GM19468 (cell line): ENCODE measurements around the gene PGLYRP4.
"Not testable (repeated sequence)": the region's sequence is repeated elsewhere in the genome, so short reads cannot be mapped to it uniquely, and the experiment has no call there.

Experiments used
- ATAC-seq: cut with Tn5 transposase; IDR thresholded peaks from one replicate; pipeline ENCODE4 v1.9.1; 2021; ENCODE audit warnings: mild to moderate bottlenecking, moderate library complexity, moderate number of reproducible peaks; ENCODE audit not compliant: unreplicated experiment; ENCODE audit errors: extremely low read depth

PGLYRP4 gene

GRCh38 chr1:153357076-153357852 is 8.6 kb upstream of the PGLYRP4 start:
- no peak for ATAC-seq

GRCh38 chr1:153356392-153357075 is 7.9 kb upstream of the PGLYRP4 start:
- ATAC-seq: no peak

DNA sequence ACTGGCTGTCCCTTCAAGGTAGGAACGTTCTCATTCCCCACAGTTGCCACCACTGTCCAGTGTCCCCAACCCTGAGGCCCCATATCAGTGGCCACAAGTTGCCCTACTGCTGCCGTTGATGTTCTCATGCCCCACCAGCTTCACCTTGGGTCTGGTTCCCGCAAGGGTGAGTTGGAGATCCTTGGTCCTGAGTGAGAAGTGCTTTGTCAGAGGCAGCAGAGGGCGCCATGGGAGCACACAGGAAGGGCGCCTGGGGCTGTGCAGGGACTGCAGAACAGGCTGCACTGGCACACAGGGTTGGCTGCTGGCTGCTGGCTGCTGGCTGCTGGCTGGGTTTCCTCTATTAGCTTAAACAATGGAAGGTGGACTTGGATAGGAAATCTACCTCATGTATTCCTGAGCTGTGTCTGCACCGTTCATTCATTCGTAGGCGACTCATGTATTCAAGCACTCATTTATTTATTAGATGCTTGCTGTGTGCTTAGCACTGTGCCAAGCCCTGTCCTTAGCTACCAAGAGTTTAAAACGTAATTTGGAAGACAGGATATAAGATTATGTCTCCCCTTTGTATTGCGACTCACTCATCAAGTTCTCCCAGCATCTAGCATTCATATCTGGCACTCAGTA is 6.9 kb upstream of the PGLYRP4 start:
- ATAC-seq: no peak

GRCh38 chr1:153354515-153355193 is 6.0 kb upstream of the PGLYRP4 start:
- no peak for ATAC-seq

GRCh38 chr1:153353226-153353947 is 4.7 kb upstream of the PGLYRP4 start:
- no peak for ATAC-seq

DNA sequence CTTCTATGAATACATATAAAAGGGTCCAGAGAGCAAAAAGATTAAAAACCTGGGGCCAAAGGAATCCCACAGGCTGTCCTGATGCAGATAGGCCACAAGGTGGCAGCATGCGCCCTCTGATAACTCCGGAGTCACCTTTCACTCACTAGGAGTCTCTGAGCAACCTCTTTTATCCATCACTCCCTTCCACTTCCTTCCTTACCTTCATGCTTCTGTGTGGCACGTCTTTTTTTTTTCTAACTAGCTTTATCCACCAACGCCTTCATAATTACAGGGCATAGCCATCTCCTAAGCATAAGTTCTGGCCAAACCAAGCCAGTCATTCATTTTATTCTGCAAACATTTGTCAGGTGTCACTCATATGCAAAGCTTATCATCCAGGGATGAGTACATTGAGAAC is 3.9 kb upstream of the PGLYRP4 start:
- no peak for ATAC-seq

DNA sequence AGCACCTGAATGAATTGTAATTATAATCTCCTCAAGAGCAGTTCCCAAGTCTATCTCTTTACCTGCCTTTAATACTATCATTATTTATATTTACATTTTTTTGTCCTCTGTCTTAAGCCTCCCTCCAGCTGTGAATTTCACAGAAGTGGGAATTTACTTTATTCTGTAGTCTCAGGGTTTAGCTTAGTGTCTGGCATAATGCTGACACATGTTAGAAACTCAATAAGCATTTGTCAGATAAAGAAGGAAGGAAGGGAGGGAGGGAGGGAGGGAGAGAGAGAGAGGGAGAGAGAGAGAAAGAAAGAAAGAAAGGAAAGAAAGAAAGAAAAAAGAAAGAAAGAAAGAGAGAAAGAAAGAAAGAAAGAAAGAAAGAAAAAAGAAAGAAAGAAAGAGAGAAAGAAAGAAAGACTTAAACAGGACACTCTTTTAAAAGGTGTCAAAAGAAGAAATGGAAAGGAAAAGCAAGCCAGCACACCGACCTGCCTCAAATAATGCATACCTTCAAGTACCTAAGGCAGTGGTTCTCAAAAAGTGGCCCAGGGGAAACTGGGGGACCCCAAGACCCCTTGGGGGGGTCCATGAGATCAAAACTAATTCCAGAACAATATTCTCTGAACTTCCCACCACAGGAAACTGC is 1.8 kb upstream of the PGLYRP4 start:
- ATAC-seq: no peak

DNA sequence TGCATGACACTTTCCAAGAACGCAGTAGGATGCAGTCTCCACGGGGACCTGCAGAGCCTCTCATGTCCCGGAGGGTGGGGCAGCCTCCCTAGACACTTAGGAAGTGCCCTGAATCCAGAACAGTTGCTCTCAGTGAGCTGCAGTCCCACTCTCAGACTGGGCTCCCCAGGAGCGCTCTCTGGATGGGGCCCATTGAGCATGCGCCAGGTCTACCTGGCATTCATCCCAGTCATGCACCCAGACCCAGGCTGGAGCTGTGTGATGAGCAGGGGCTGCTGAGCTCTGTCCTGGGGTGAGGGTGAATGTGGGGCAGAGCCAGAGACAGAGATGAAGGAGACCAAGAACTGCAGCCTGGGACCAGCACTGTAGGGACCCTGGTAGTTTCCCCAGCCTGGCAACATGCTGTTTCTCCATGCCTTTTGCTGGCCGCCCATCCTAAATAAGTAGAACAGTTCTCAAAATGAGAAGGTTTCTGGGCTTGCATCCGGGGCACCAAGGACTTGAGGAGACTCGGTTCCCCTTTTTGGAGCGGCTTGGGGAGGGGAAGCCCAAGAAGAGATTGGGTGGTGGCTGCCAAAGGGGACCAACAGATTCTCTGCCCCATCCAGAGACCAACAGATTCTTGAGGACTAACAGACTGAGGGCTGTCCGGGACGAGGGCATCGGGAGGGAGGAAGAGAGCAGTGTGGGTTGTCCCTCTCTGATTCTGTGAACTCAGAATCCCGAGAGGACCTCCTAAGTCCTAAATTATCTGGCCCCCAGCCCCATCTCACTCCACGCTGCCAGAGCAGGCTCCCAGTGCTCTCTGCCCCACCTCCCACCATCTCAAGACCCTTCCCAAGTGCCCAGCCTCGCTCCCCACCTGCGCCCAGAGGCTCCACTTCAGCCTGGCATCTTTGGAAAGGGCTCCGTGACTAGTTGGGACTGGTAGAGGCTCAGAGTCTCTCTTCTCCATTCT is 1.0 kb upstream of the PGLYRP4 start:
- ATAC-seq: no peak

DNA sequence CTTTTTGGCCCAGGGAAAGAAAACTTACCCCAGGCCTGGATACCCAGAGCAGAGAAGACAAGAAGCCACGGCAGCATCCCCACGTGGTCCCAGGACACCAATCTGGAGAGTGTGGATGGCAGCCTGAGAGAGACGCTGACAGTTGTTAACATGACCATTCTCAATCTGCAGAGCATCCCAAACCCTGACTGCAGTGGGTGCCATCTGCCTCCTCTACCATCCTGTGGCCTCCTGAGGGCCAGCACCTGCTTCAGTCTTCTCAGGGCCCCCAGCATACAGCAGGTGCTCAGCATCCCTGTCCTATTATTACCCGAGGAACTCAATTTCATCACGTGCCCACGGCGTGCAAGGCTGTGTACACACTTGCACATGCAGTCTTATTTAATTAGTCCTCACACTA is 785 bp downstream of the PGLYRP4 start:
- ATAC-seq: no peak

GRCh38 chr1:153347049-153347448 is 1.6 kb downstream of the PGLYRP4 start:
- ATAC-seq: not testable (repeated sequence)

GRCh38 chr1:153346077-153346723 is 2.4 kb downstream of the PGLYRP4 start:
- ATAC-seq: no peak

DNA sequence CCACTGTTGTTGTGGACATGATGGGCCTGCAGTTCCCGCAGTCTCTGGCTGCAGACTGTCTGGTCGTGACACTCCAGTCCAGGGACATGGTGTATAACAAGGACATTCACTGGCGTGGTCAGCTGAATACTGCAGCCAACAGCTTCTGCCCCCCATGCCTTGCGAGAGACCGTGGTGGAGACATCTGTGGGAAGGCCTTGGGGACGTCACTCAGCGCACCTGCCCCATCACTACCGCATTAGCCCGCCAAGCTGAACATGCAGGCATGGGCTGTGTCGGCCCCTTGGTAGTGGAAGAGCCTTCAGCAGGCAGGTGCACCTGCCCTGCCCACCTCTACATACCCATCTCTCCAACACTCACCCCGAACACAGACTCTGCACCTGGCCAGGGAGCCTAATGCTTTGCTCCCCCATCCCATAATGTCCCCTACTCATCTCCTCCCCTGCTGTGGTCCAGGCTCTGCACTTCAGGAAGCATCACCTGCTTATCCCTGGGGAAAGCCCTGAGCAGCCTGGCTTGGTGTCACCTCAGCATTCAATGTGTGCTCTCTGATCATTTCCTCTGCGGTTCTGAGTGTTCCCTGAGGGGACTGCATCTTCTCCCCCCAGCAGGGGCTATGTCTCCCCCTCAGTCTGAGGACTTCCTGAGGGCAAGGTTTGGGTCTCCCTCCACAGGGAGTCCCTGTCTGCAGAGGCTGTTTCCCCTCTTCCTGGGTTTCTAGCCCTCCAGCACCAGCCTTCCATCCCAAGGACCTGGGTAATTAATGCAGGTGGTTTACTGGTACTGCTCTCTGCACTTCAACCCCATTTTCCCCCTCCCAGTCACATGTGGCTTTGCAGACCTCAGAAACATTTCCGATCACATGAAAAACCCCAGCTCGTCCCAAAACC is 3.2 kb downstream of the PGLYRP4 start:
- no peak for ATAC-seq

GRCh38 chr1:153344718-153345025 is 4.0 kb downstream of the PGLYRP4 start:
- no peak for ATAC-seq

GRCh38 chr1:153343811-153344717 is 4.6 kb downstream of the PGLYRP4 start:
- no peak for ATAC-seq

- ATAC-seq: no peak
These were observed 5.5 kb downstream of the PGLYRP4 start for GRCh38 chr1:153343040-153343681.

DNA sequence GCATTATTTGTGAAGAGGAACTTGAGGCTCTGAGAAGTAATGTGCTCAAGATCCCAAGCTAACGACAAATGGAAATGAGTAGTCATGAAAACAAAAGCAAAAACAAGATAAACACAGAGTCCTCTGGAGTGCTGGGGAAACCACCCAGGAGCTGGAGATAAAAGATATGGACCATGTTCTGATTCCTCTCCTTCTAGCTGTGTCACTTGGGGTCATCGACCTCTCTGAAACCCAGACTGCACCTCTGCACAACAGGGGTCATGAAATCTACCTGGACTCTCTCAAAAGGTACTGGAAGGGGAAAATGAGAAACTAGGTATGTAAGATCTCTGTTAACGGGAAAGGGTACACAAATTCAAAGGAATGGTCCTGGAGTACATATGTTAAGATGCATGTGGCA is 6.5 kb downstream of the PGLYRP4 start:
- no peak for ATAC-seq
